GM21717 (cell line): ENCODE results near the gene OSBPL9.
"Not testable (repeated sequence)": the region's sequence is repeated elsewhere in the genome, so short reads cannot be mapped to it uniquely, and the experiment has no call there.

ENCODE experiments used
- ATAC-seq: cut with Tn5 transposase; IDR thresholded peaks from one replicate; pipeline ENCODE4 v1.9.1; 2021; ENCODE audit warnings: mild to moderate bottlenecking, moderate library complexity; ENCODE audit not compliant: unreplicated experiment

The OSBPL9 gene

GRCh38 chr1:51607681-51608095, 9.2 kb upstream of the OSBPL9 start:
- ATAC-seq = no peak

GRCh38 chr1:51610104-51610503, 6.8 kb upstream of the OSBPL9 start:
- not testable (repeated sequence) for ATAC-seq

- no peak for ATAC-seq
Measured at GRCh38 chr1:51610637-51611036, 6.3 kb upstream of the OSBPL9 start.

GRCh38 chr1:51612447-51612961, 4.4 kb upstream of the OSBPL9 start:
- ATAC-seq = no peak

- ATAC-seq = no peak
Measured at GRCh38 chr1:51615780-51616291, 1.1 kb upstream of the OSBPL9 start.

GRCh38 chr1:51616490-51616889, 402 bp upstream of the OSBPL9 start:
- no peak for ATAC-seq

- no peak for ATAC-seq
Measured at GRCh38 chr1:51618715-51619114, 1.8 kb downstream of the OSBPL9 start.

- ATAC-seq = no peak
Measured at GRCh38 chr1:51620470-51620869, 3.6 kb downstream of the OSBPL9 start.

GRCh38 chr1:51621161-51621560, 4.3 kb downstream of the OSBPL9 start:
- ATAC-seq = no peak

- no peak for ATAC-seq
Measured at GRCh38 chr1:51621841-51622454, 5.1 kb downstream of the OSBPL9 start.

GRCh38 chr1:51622455-51622913, 5.6 kb downstream of the OSBPL9 start:
- ATAC-seq = no peak

GRCh38 chr1:51623025-51623424, 6.1 kb downstream of the OSBPL9 start:
- no peak for ATAC-seq

- ATAC-seq = no peak
Measured at GRCh38 chr1:51623450-51623849, 6.6 kb downstream of the OSBPL9 start.

- ATAC-seq = no peak
Measured at GRCh38 chr1:51624855-51625254, 8.0 kb downstream of the OSBPL9 start.

GRCh38 chr1:51627672-51628071, 10.8 kb downstream of the OSBPL9 start:
- no peak for ATAC-seq

GRCh38 chr1:51628715-51629590, 12.1 kb downstream of the OSBPL9 start:
- ATAC-seq = no peak

- ATAC-seq = no peak
Measured at GRCh38 chr1:51629918-51630317, 13.0 kb downstream of the OSBPL9 start.

GRCh38 chr1:51630393-51630792, 13.5 kb downstream of the OSBPL9 start:
- ATAC-seq = no peak

- no peak for ATAC-seq
Measured at GRCh38 chr1:51630922-51631321, 14.0 kb downstream of the OSBPL9 start.

GRCh38 chr1:51631747-51632146, 14.9 kb downstream of the OSBPL9 start:
- ATAC-seq = no peak

- no peak for ATAC-seq
Measured at GRCh38 chr1:51634618-51635017, 17.7 kb downstream of the OSBPL9 start.

GRCh38 chr1:51635615-51636014, 18.7 kb downstream of the OSBPL9 start:
- ATAC-seq = no peak
